ENCODE data around the gene NEBL. TPM values are rescaled to one million over a fixed set of nuclear protein-coding genes. Genes with fewer than 3 reads are reported as not detected.

NEBL gene
- total RNA-seq, 1 donor from 2014 or later = 0.43 TPM

GRCh38 chr10:20778008-20778757 lies 118.9 kb downstream of the NEBL start:
- intact Hi-C loops (cut with micrococcal nuclease) = no loop called here
- H3K36me3 Mint-ChIP-seq (ENCODE audit: low read depth) = no peaks in the 10 kb centered on the region

GRCh38 chr10:20776384-20777118 lies 120.6 kb downstream of the NEBL start:
- intact Hi-C loops (cut with micrococcal nuclease) = no loop called here
- no peaks in the 10 kb centered on the region for H3K9me3 Mint-ChIP-seq
- H3K27me3 Mint-ChIP-seq (ENCODE audit: low read depth) = no peaks in the 10 kb centered on the region
- H3K27ac Mint-ChIP-seq = no peak overlapping the region
- no peak for DNase-seq (ENCODE audit: low spot score)
- H3K4me3 Mint-ChIP-seq (ENCODE audit: low read depth) = no peak overlapping the region
- H3K4me1 Mint-ChIP-seq (ENCODE audit: low read depth) = no peaks in the 10 kb centered on the region
- H3K36me3 Mint-ChIP-seq (ENCODE audit: low read depth) = no peaks in the 10 kb centered on the region

More at GRCh38 chr10:20778008-20778757, 118.9 kb downstream of the NEBL start:
- Mint-ChIP-seq H3K4me1 (ENCODE audit: low read depth) (no peaks in the 10 kb centered on the region), H3K9me3 (no peaks in the 10 kb centered on the region), H3K4me3 (ENCODE audit: low read depth) (no peak overlapping the region), H3K27me3 (ENCODE audit: low read depth) (no peaks in the 10 kb centered on the region), H3K27ac (no peak overlapping the region)
- no peak for DNase-seq (ENCODE audit: low spot score)

- Mint-ChIP-seq H3K4me1 (ENCODE audit: low read depth) (no peaks in the 10 kb centered on the region), H3K9me3 (no peaks in the 10 kb centered on the region), H3K27me3 (ENCODE audit: low read depth) (no peaks in the 10 kb centered on the region), H3K27ac (no peak overlapping the region), H3K4me3 (ENCODE audit: low read depth) (no peak overlapping the region), H3K36me3 (ENCODE audit: low read depth) (no peaks in the 10 kb centered on the region)
- no peak for DNase-seq (ENCODE audit: low spot score)
- intact Hi-C loops (cut with micrococcal nuclease) = no loop called here
These were observed 126.1 kb downstream of the NEBL start for GRCh38 chr10:20771051-20771450.

GRCh38 chr10:20769481-20769880 lies 127.6 kb downstream of the NEBL start:
- H3K27ac Mint-ChIP-seq = no peak overlapping the region
- no peaks in the 10 kb centered on the region for H3K36me3 Mint-ChIP-seq (ENCODE audit: low read depth)
- H3K9me3 Mint-ChIP-seq = no peaks in the 10 kb centered on the region
- H3K4me3 Mint-ChIP-seq (ENCODE audit: low read depth) = no peak overlapping the region
- intact Hi-C loops (cut with micrococcal nuclease) = no loop called here
- no peak for DNase-seq (ENCODE audit: low spot score)
- H3K27me3 Mint-ChIP-seq (ENCODE audit: low read depth) = no peaks in the 10 kb centered on the region
- H3K4me1 Mint-ChIP-seq (ENCODE audit: low read depth) = no peaks in the 10 kb centered on the region

GRCh38 chr10:20768843-20769242 lies 128.3 kb downstream of the NEBL start:
- Mint-ChIP-seq H3K36me3 (ENCODE audit: low read depth) (no peaks in the 10 kb centered on the region), H3K4me1 (ENCODE audit: low read depth) (no peaks in the 10 kb centered on the region), H3K9me3 (no peaks in the 10 kb centered on the region), H3K27ac (no peak overlapping the region), H3K27me3 (ENCODE audit: low read depth) (no peaks in the 10 kb centered on the region), H3K4me3 (ENCODE audit: low read depth) (no peak overlapping the region)
- intact Hi-C loops (cut with micrococcal nuclease) = no loop called here
- DNase-seq (ENCODE audit: low spot score) = no peak

GRCh38 chr10:20767028-20767427 lies 130.1 kb downstream of the NEBL start:
- no peak overlapping the region for H3K27ac Mint-ChIP-seq

GRCh38 chr10:20765066-20765465 lies 132.0 kb downstream of the NEBL start:
- intact Hi-C loops (cut with micrococcal nuclease) = no loop called here
- H3K36me3 Mint-ChIP-seq (ENCODE audit: low read depth) = no peaks in the 10 kb centered on the region
- no peaks in the 10 kb centered on the region for H3K27me3 Mint-ChIP-seq (ENCODE audit: low read depth)

More at GRCh38 chr10:20767028-20767427, 130.1 kb downstream of the NEBL start:
- Mint-ChIP-seq H3K9me3 (no peaks in the 10 kb centered on the region), H3K4me1 (ENCODE audit: low read depth) (no peaks in the 10 kb centered on the region), H3K4me3 (ENCODE audit: low read depth) (no peak overlapping the region), H3K36me3 (ENCODE audit: low read depth) (no peaks in the 10 kb centered on the region), H3K27me3 (ENCODE audit: low read depth) (no peaks in the 10 kb centered on the region)
- no peak for DNase-seq (ENCODE audit: low spot score)
- intact Hi-C loops (cut with micrococcal nuclease) = no loop called here

GRCh38 chr10:20760460-20760859 lies 136.7 kb downstream of the NEBL start:
- Mint-ChIP-seq H3K36me3 (ENCODE audit: low read depth) (no peaks in the 10 kb centered on the region), H3K9me3 (peaks cover 30% of the 10 kb centered on the region), H3K27ac (no peak overlapping the region), H3K4me1 (ENCODE audit: low read depth) (no peaks in the 10 kb centered on the region), H3K27me3 (ENCODE audit: low read depth) (no peaks in the 10 kb centered on the region), H3K4me3 (ENCODE audit: low read depth) (no peak overlapping the region)
- intact Hi-C loops (cut with micrococcal nuclease) = no loop called here
- DNase-seq (ENCODE audit: low spot score) = no peak

More at GRCh38 chr10:20765066-20765465, 132.0 kb downstream of the NEBL start:
- DNase-seq (ENCODE audit: low spot score) = no peak
- no peak overlapping the region for H3K4me3 Mint-ChIP-seq (ENCODE audit: low read depth)
- H3K4me1 Mint-ChIP-seq (ENCODE audit: low read depth) = no peaks in the 10 kb centered on the region
- H3K27ac Mint-ChIP-seq = no peak overlapping the region
- H3K9me3 Mint-ChIP-seq = peaks cover 15% of the 10 kb centered on the region

GRCh38 chr10:20748551-20748950 lies 148.6 kb downstream of the NEBL start:
- intact Hi-C loops (cut with micrococcal nuclease) = no loop called here
- no peaks in the 10 kb centered on the region for H3K4me1 Mint-ChIP-seq (ENCODE audit: low read depth)
- H3K9me3 Mint-ChIP-seq = peaks cover 23% of the 10 kb centered on the region
- H3K27me3 Mint-ChIP-seq (ENCODE audit: low read depth) = no peaks in the 10 kb centered on the region
- no peaks in the 10 kb centered on the region for H3K36me3 Mint-ChIP-seq (ENCODE audit: low read depth)
- DNase-seq (ENCODE audit: low spot score) = no peak
- no peak overlapping the region for H3K4me3 Mint-ChIP-seq (ENCODE audit: low read depth)
- H3K27ac Mint-ChIP-seq = no peak overlapping the region

- Mint-ChIP-seq H3K36me3 (ENCODE audit: low read depth) (no peaks in the 10 kb centered on the region), H3K27me3 (ENCODE audit: low read depth) (no peaks in the 10 kb centered on the region), H3K27ac (no peak overlapping the region), H3K9me3 (peaks cover 23% of the 10 kb centered on the region), H3K4me1 (ENCODE audit: low read depth) (no peaks in the 10 kb centered on the region), H3K4me3 (ENCODE audit: low read depth) (no peak overlapping the region)
- DNase-seq (ENCODE audit: low spot score) = no peak
- intact Hi-C loops (cut with micrococcal nuclease) = no loop called here
These were observed 149.3 kb downstream of the NEBL start for GRCh38 chr10:20747782-20748181.

- Mint-ChIP-seq H3K36me3 (ENCODE audit: low read depth) (no peaks in the 10 kb centered on the region), H3K9me3 (peaks cover 29% of the 10 kb centered on the region), H3K27ac (no peak overlapping the region), H3K4me1 (ENCODE audit: low read depth) (no peaks in the 10 kb centered on the region), H3K27me3 (ENCODE audit: low read depth) (no peaks in the 10 kb centered on the region), H3K4me3 (ENCODE audit: low read depth) (no peak overlapping the region)
- DNase-seq (ENCODE audit: low spot score) = no peak
- intact Hi-C loops (cut with micrococcal nuclease) = no loop called here
These were observed 150.3 kb downstream of the NEBL start for GRCh38 chr10:20746856-20747255.

GRCh38 chr10:20745556-20746375 lies 151.3 kb downstream of the NEBL start:
- intact Hi-C loops (cut with micrococcal nuclease) = no loop called here
- H3K9me3 Mint-ChIP-seq = peaks cover 32% of the 10 kb centered on the region

More at GRCh38 chr10:20745556-20746375, 151.3 kb downstream of the NEBL start:
- no peaks in the 10 kb centered on the region for H3K27me3 Mint-ChIP-seq (ENCODE audit: low read depth)
- no peaks in the 10 kb centered on the region for H3K36me3 Mint-ChIP-seq (ENCODE audit: low read depth)
- no peak overlapping the region for H3K27ac Mint-ChIP-seq
- DNase-seq (ENCODE audit: low spot score) = no peak
- no peaks in the 10 kb centered on the region for H3K4me1 Mint-ChIP-seq (ENCODE audit: low read depth)
- H3K4me3 Mint-ChIP-seq (ENCODE audit: low read depth) = no peak overlapping the region

Data from activated T-helper 2 cell treated with anti-CD3 and anti-CD28 coated beads, Interferon-gamma antibody, Interleukin-2, Interleukin-4, amounts not matched to agents 10 μg/mL and 5 μg/mL and 100 μg/mL, durations not matched to agents 14 hours and 24 hours and 36 hours (primary cell).